H1 (cell line): ENCODE results near the gene EXOC1. TPM values are rescaled to one million over a fixed set of nuclear protein-coding genes. Genes with fewer than 3 reads are reported as not detected.
"Not testable (repeated sequence)": the region's sequence is repeated elsewhere in the genome, so short reads cannot be mapped to it uniquely, and the experiment has no call there.

Experiments
- CTCF ChIA-PET: fragments of 300-600 bp; sonication (Branson Sonifier 250); formaldehyde crosslinking; loops from one replicate; lab custom pipeline; 2021; ENCODE audit not compliant: partially characterized antibody; lab: Charles Lee
- POLR2A ChIA-PET: fragments of 300-600 bp; sonication (Branson Sonifier 250); formaldehyde crosslinking; loops from one replicate; lab custom pipeline; 2021; ENCODE audit warnings: inconsistent platforms; ENCODE audit not compliant: partially characterized antibody; lab: Charles Lee
- DNase-seq, 2 experiments: peaks; one replicate each; pipeline versions ENCODE4 v3.0.0 to v3.0.0-alpha.2; 2010 to 2022; ENCODE audit warnings: low spot score in 2 of 2, low read depth in 1 of 2, mixed read lengths in 1 of 2
- FAIRE-seq: peaks from 2 replicates; lab custom pipeline; 2011; peaks lifted over from hg19 to GRCh38; lab: Jason Lieb, UNC
- H2AFZ ChIP-seq: 2 replicates; pipeline ENCODE4 v1.8.1; 2012; ENCODE audit warnings: low read length, inconsistent platforms
- H2AK5ac ChIP-seq: 2 replicates; pipeline ENCODE4 v1.6.1; 2013; ENCODE audit warnings: low read depth, low read length
- H2BK120ac ChIP-seq: replicated peaks from 2 replicates; pipeline ENCODE3; 2013; ENCODE audit warnings: low read depth, low read length, inconsistent platforms
- H2BK12ac ChIP-seq: 2 replicates; pipeline ENCODE4 v1.6.1; 2013; ENCODE audit warnings: low read depth, low read length
- H2BK15ac ChIP-seq: 2 replicates; pipeline ENCODE4 v1.6.1; 2013; ENCODE audit warnings: low read length
- H2BK20ac ChIP-seq: 2 replicates; pipeline ENCODE4 v1.6.1; 2013; ENCODE audit warnings: low read length
- H2BK5ac ChIP-seq: 2 replicates; pipeline ENCODE4 v1.6.1; 2013; ENCODE audit warnings: low read depth, low read length
- H3K14ac ChIP-seq: 2 replicates; pipeline ENCODE4 v1.6.1; 2013; ENCODE audit warnings: inconsistent platforms; ENCODE audit not compliant: insufficient read length
- H3K18ac ChIP-seq: 2 replicates; pipeline ENCODE4 v1.6.1; 2013; ENCODE audit warnings: low read length; ENCODE audit errors: extremely low read depth
- H3K23ac ChIP-seq: 2 replicates; pipeline ENCODE4 v1.6.1; 2013; ENCODE audit warnings: inconsistent platforms; ENCODE audit not compliant: insufficient read length
- H3K23me2 ChIP-seq: 2 replicates; pipeline ENCODE4 v1.6.1; 2013; ENCODE audit warnings: low read depth, low read length
- H3K27ac ChIP-seq: 2 replicates; pipeline ENCODE4 v1.6.1; 2011; ENCODE audit warnings: low read depth, low read length, inconsistent platforms
- H3K27me3 ChIP-seq, 4 experiments: replicated peaks in 1 of 4; 1 replicate in 1 of 4; 2 replicates in 3 of 4; pipeline versions ENCODE4 v1.6.1 to v1.8.1; 2011 to 2013; ENCODE audit warnings: low read length in 3 of 4, mild to moderate bottlenecking in 3 of 4, inconsistent platforms in 2 of 4, mixed read lengths in 2 of 4, moderate library complexity in 1 of 4; ENCODE audit not compliant: control insufficient read depth in 3 of 4, insufficient read depth in 3 of 4; ENCODE audit errors: extremely low read depth in 1 of 4
- H3K36me3 ChIP-seq, 4 experiments: 2 replicates each; pipeline versions ENCODE4 v1.6.1 to v1.8.1; 2011 to 2013; ENCODE audit warnings: mild to moderate bottlenecking in 4 of 4, low read length in 3 of 4, moderate library complexity in 2 of 4, control low read depth in 1 of 4, inconsistent platforms in 1 of 4; ENCODE audit not compliant: insufficient read depth in 4 of 4, control insufficient read depth in 2 of 4
- H3K4ac ChIP-seq: replicated peaks from 2 replicates; pipeline ENCODE3; 2013; ENCODE audit warnings: low read length, low read depth, mixed read lengths, inconsistent platforms; ENCODE audit not compliant: insufficient read length
- H3K4me1 ChIP-seq, 4 experiments: replicated peaks in 1 of 4; 1 replicate in 1 of 4; 2 replicates in 3 of 4; pipeline versions ENCODE4 v1.6.1 to v1.8.1; 2011 to 2013; ENCODE audit warnings: low read length in 3 of 4, inconsistent platforms in 2 of 4, mixed read lengths in 1 of 4; ENCODE audit not compliant: insufficient read depth in 4 of 4, control insufficient read depth in 3 of 4
- H3K4me2 ChIP-seq, 2 experiments: 2 replicates each; pipeline versions ENCODE4 v1.6.1 to v1.8.1; 2011 to 2013; ENCODE audit warnings: low read depth in 2 of 2, low read length in 2 of 2, control low read depth in 1 of 2, inconsistent platforms in 1 of 2, mild to moderate bottlenecking in 1 of 2; ENCODE audit not compliant: insufficient read depth in 1 of 2
- H3K4me3 ChIP-seq, 4 experiments: fragments of 200-600, 300-600 bp in 1 of 4; sonication (generic), shearing (Covaris generic), sonication (Bioruptor Twin) in 1 of 4; 2 replicates each; pipeline versions ENCODE4 v1.5.1 to v1.8.1; 2011 to 2016; ENCODE audit warnings: low read length in 4 of 4, low read depth in 3 of 4, control low read depth in 2 of 4, inconsistent platforms in 2 of 4, mild to moderate bottlenecking in 2 of 4, mixed read lengths in 1 of 4, moderate library complexity in 1 of 4; ENCODE audit not compliant: insufficient read depth in 2 of 4; ENCODE audit errors: extremely low read depth in 1 of 4
- H3K56ac ChIP-seq: replicated peaks from 2 replicates; pipeline ENCODE3; 2013; ENCODE audit warnings: low read depth, mild to moderate bottlenecking, mixed read lengths, low read length, inconsistent platforms; ENCODE audit not compliant: insufficient read length
- H3K79me1 ChIP-seq: 2 replicates; pipeline ENCODE4 v1.6.1; 2013; ENCODE audit warnings: low read depth, low read length, control low read depth
- H3K79me2 ChIP-seq, 2 experiments: 2 replicates each; pipeline versions ENCODE4 v1.6.1 to v1.8.1; 2012 to 2013; ENCODE audit warnings: low read length in 2 of 2, mild to moderate bottlenecking in 2 of 2, inconsistent platforms in 1 of 2; ENCODE audit not compliant: insufficient read depth in 2 of 2, control insufficient read depth in 1 of 2
- H3K9ac ChIP-seq, 4 experiments: replicated peaks in 1 of 4; 1 replicate in 1 of 4; 2 replicates in 3 of 4; pipeline versions ENCODE4 v1.6.1 to v1.8.1; 2011 to 2013; ENCODE audit warnings: low read depth in 3 of 4, low read length in 3 of 4, control low read depth in 2 of 4, mild to moderate bottlenecking in 2 of 4, moderate library complexity in 2 of 4, inconsistent platforms in 1 of 4; ENCODE audit errors: extremely low read depth in 1 of 4
- H3K9me3 ChIP-seq, 2 experiments: 2 replicates each; pipeline versions ENCODE4 v1.6.1 to v1.8.1; 2012 to 2013; ENCODE audit warnings: mild to moderate bottlenecking in 2 of 2, moderate library complexity in 2 of 2, control low read depth in 1 of 2, inconsistent platforms in 1 of 2, low read depth in 1 of 2, low read length in 1 of 2, mixed read lengths in 1 of 2; ENCODE audit not compliant: insufficient read depth in 2 of 2
- H4K20me1 ChIP-seq, 2 experiments: replicated peaks in 1 of 2; 2 replicates each; pipeline versions ENCODE3 to v1.8.1; 2011 to 2013; ENCODE audit warnings: inconsistent platforms in 2 of 2, low read length in 2 of 2, mild to moderate bottlenecking in 1 of 2; ENCODE audit not compliant: insufficient read depth in 2 of 2, control insufficient read depth in 1 of 2
- H4K5ac ChIP-seq: 2 replicates; pipeline ENCODE4 v1.6.1; 2013; ENCODE audit warnings: low read length, low read depth, mixed read lengths, inconsistent platforms; ENCODE audit not compliant: insufficient read length
- H4K8ac ChIP-seq: 2 replicates; pipeline ENCODE4 v1.8.0; 2013; ENCODE audit warnings: mild to moderate bottlenecking, moderate library complexity, low read length, inconsistent platforms; ENCODE audit not compliant: insufficient read depth; ENCODE audit errors: extremely low read depth
- H4K91ac ChIP-seq: replicated peaks from 2 replicates; pipeline ENCODE3; 2013; ENCODE audit warnings: low read length, mixed read lengths, inconsistent platforms; ENCODE audit not compliant: insufficient read length
- WGBS, 2 experiments: shearing (Covaris generic) in 1 of 2; methylation state at CpG; one replicate each; pipeline versions ENCODE4 v1.1.6 to v1.1.7; 2013 to 2015; ENCODE audit warnings: low lambda C conversion rate in 2 of 2, mixed read lengths in 2 of 2, inconsistent platforms in 1 of 2, low coverage in 1 of 2, missing lambda C conversion rate in 1 of 2; ENCODE audit not compliant: insufficient replicate concordance in 2 of 2, insufficient coverage in 1 of 2, insufficient read length in 1 of 2; ENCODE audit errors: extremely low coverage in 1 of 2, missing lambda C conversion rate in 1 of 2; 5-methylcytosine and 5-hydroxymethylcytosine counted together
- polyA plus RNA-seq, 7 experiments: library from polyadenylated mRNA; depleted of rRNA in 3 of 7; stranded (reverse) in 5 of 7; unstranded in 2 of 7; fragments of >200 nt in 5 of 7; fragments of 200-250 nt in 2 of 7; gene quantifications; 1 replicate in 5 of 7; 2 replicates in 1 of 7; 4 replicates in 1 of 7; pipeline versions ENCODE4 v1.2.1 to v1.2.3, GENCODE V29; 2011 to 2013; ENCODE audit warnings: missing spikeins in 2 of 7, mixed read lengths in 2 of 7
- total RNA-seq: library from RNA; stranded (reverse); fragmentation: NEBNext Ultra II Directional; extraction: Animal tissue kit (Norgen Biotek cat#: 25700); gene quantifications from 2 replicates; pipeline ENCODE4 v1.2.1, GENCODE V29; 2021

Gene EXOC1
- total and polyA plus RNA-seq, 2 of the 8 experiments (the other 6 are each of a cell fraction or from before 2014, with no cell fraction given): 5.9 to 19.6 TPM

DNA sequence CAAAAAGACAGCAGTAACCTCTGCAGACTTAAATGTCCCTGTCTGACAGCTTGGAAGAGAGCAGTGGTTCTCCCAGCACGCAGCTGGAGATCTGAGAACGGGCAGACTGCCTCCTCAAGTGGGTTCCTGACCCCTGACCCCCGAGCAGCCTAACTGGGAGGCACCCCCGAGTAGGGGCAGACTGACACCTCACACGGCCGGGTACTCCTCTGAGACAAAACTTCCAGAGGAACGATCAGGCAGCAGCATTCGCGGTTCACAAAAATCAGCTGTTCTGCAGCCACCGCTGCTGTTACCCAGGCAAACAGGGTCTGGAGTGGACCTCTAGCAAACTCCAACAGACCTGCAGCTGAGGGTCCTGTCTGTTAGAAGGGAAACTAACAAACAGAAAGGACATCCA lies 11.1 kb upstream of the EXOC1 start:
- H3K23me2 ChIP-seq, H3K4me1 ChIP-seq, H3K27me3 ChIP-seq, CTCF ChIA-PET, H4K8ac ChIP-seq, H3K56ac ChIP-seq, FAIRE-seq, H2BK15ac ChIP-seq, H3K9ac ChIP-seq, H2BK5ac ChIP-seq, H3K79me1 ChIP-seq, H2BK120ac ChIP-seq, H3K4ac ChIP-seq, H3K36me3 ChIP-seq, H3K4me3 ChIP-seq, H3K23ac ChIP-seq, H4K91ac ChIP-seq, H2AK5ac ChIP-seq, H4K20me1 ChIP-seq, H2BK12ac ChIP-seq, H3K9me3 ChIP-seq, H3K18ac ChIP-seq, H4K5ac ChIP-seq, H3K79me2 ChIP-seq, H3K27ac ChIP-seq, H2AFZ ChIP-seq, H2BK20ac ChIP-seq, H3K14ac ChIP-seq: not testable (repeated sequence)
- POLR2A ChIA-PET: interaction anchor here (1.0 to 1.4 kb wide), 4 partner anchors 8 to 207 kb away, joined by 3 to 8 read pairs (median 5); partner anchors contain the start of gene EXOC1L
- DNase-seq: peak in 1 of 2 experiments; percentile 54
- H3K4me2 ChIP-seq: 0 out of 4 replicates have a peak overlapping the region, but pooled peaks of 1 of the 2 experiments have one; percentile 15
- WGBS, 2 experiments: 80% methylated on average over 7 of the region's 10 CpGs; no CpG with 5 or more reads in 1 of the 2 experiments
